Activated T-helper 9 cell treated with anti-CD3 and anti-CD28 coated beads, Interleukin-2, amount 50 U/mL, for 16 hours (primary cell): ENCODE measurements around the gene INSIG1.

Source experiments
- DNase-seq: peaks from one replicate; pipeline ENCODE4 v3.0.0-alpha.2; 2020; ENCODE audit warnings: low read depth

INSIG1 gene

GRCh38 chr7:155297517-155298287, at the start of gene INSIG1:
Gene INSIG1, plus strand, starts transcription at chr7:155297878. Its CDS starts 408 bp downstream, at chr7:155298286.
- peak; percentile 89 for DNase-seq

DNA sequence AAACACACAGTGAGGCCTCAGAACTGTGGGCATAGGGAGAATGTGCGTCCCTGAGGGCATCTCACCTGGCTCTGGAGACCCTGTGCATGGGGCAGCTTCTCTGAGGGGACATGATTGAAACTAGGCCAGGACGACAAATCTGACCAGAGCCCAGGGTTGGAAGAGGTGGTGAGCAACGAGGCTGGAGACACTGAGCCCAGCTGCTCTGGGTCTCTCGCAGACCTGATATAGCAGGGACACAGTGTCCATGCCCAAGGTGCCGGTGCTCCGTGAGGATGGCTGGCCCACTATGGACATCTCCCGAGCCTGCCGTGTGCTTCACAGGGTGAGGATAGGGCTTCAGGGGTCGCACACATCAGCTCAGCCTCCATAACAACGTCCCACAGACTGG, 49.3 kb upstream of the INSIG1 start:
- no peak for DNase-seq

DNA sequence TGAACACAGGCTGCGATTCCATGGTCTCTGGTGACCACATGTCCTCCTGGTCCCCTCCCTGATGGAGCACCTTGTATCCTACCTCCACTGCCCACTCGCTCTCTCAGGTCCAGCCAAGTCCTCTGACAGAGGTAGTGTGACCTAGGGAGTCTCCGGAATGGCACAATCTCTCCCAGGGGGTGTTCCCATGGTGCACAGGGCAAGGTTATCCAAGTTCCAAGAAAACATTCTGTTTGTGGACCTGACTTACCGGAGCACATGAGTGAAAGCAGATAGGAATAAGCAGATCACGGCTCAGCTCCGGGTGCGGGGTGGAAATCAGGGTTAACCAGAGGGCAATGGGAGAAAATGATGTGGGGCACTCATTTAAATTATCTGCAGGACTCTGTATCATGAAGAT, 45.8 kb upstream of the INSIG1 start:
- DNase-seq, result no peak

- DNase-seq, result no peak
Observed at GRCh38 chr7:155252444-155252887, 45.2 kb upstream of the INSIG1 start.

- no peak for DNase-seq
Observed at GRCh38 chr7:155252892-155253501, 44.7 kb upstream of the INSIG1 start.

DNA sequence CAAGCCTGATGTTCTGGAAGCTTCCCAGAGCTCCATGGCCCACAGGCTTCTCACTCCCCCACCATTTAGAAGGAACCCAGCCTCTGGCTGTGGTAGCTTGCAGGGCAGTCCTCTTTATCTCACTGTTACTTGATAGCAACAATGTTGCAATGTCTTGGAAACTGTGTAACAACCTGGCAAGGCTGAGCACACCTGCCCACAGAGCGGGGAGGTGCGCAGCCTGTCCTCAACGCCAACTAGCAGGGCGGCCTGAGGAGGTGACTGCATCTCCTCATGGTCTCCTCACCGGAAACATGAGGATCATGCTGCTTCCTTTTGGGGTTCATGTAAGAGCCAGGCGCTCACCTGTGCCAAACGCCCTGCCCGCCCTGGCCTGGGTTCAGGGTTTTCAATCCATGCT, 43.7 kb upstream of the INSIG1 start:
- no peak for DNase-seq

GRCh38 chr7:155255071-155255470, 42.6 kb upstream of the INSIG1 start:
- DNase-seq, result no peak

DNA sequence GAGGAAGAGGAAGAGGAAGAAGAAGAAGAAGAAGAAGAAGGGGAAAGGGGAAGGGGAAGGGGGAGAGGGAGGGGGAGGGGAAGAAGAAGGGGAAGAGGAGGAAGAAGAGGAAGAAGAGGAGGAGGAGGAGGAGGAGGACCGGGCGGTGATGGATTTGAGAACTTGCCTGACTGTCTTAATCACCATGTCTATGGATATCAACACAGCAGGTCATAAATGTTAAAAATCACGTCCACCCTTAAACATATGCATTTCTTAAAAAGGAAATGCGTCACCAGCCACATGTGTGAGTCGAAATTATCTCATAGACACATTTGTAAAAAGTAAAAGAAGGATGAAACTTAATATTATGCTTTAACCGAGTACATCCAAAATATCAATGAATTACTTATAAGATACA, 42.1 kb upstream of the INSIG1 start:
- DNase-seq, result no peak

GRCh38 chr7:155256081-155256760, 41.5 kb upstream of the INSIG1 start:
- DNase-seq, result no peak

- DNase-seq, result no peak
Observed at GRCh38 chr7:155256761-155257481, 40.8 kb upstream of the INSIG1 start.

- DNase-seq, result no peak
Observed at GRCh38 chr7:155257482-155258225, 40.0 kb upstream of the INSIG1 start.

DNA sequence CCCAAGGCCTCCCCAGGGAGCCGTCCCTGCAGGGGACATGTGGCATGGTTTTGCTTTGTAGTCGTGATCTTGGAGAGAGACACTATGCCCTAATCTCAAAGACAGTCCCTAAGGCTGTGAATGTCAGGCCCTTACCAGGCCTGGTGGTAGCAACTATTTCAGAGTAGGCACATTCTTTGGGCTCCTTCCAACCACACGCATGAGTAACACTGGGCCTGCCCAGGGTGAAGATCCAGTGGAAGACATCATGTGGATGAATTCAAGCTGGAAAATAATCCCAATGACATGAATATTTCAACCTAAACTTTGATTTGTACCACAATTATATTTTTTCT, 39.5 kb upstream of the INSIG1 start:
- DNase-seq, result no peak

DNA sequence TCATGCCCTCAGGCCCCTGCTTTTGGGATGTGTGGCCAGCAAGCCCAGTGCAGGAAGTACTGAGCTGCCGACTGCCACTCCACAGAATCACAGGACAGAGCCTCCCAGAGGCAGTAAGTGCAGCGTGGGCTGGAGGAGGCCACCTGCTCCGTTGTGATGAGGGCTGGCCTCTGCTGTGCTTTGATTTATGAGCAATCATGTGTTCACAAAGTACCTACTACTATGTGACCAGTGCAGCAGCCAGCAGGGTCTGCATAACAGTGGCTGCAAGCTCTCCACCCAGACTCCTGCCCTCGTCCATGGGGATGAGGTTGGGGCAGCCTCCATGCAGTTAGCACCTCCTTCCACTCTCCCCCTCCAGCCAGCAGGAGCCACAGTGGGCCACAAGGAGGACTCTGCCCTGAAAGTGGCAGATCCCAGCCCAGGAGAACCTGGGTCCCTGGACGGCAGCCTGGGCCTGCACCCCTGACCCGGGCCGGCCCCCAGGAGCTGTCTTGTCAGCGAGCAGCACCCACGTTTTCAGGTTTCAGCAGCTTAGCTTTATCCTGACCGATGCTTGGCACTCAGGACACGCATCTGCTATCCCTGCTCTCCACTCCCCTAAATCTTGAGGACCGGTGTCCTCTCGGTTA, 37.7 kb upstream of the INSIG1 start:
- no peak for DNase-seq

- DNase-seq, result no peak
Observed at GRCh38 chr7:155260498-155260872, 37.2 kb upstream of the INSIG1 start.

- DNase-seq, result no peak
Observed at GRCh38 chr7:155261031-155261985, 36.4 kb upstream of the INSIG1 start.

GRCh38 chr7:155262031-155262430, 35.6 kb upstream of the INSIG1 start:
- DNase-seq, result no peak

DNA sequence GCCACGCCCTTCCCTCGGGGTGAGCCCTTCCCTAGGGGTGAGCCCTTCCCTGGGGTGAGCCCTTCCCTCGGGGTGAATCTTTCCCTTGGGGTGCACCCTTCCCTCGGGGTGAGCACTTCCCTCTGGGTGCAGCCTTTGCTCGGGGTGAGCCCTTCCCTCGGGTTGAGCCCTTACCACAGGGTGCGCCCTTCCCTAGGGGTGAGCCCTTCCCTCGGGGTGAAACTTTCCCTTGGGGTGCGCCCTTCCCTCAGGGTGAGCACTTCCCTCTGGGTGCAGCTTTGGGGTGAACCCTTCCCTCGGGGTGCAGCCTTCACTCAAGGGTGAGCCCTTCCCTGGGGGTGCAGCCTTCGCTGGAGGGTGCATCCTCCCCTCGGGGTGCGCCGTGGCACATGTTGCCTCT, 34.6 kb upstream of the INSIG1 start:
- no peak for DNase-seq

GRCh38 chr7:155263581-155264143, 34.0 kb upstream of the INSIG1 start:
- no peak for DNase-seq

DNA sequence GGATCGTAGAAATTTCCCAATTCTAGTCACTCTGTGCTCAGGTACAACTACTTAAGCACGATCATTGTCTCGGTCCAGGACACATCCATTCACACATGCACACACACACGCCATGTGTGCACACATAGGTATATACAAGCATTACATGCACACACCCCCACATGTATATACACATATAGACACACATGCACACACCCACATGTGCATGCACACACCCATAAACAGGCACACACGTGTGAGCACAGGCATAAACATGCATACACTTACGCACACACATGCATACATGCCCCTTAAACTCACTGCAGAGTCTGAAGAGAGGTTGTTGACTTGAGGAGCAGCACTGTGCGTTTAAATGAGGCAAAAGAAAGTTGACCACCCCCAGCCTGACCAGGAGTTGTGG, 32.5 kb upstream of the INSIG1 start:
- DNase-seq, result no peak

GRCh38 chr7:155265961-155266360, 31.7 kb upstream of the INSIG1 start:
- no peak for DNase-seq
